ENCODE data around the gene ZNF200. TPM values are rescaled to one million over a fixed set of nuclear protein-coding genes. Genes with fewer than 3 reads are reported as not detected.
"Not testable (repeated sequence)": the region's sequence is repeated elsewhere in the genome, so short reads cannot be mapped to it uniquely, and the experiment has no call there.

ZNF200 gene
- total RNA-seq, 1 donor from 2014 or later, result 8.6 TPM

DNA sequence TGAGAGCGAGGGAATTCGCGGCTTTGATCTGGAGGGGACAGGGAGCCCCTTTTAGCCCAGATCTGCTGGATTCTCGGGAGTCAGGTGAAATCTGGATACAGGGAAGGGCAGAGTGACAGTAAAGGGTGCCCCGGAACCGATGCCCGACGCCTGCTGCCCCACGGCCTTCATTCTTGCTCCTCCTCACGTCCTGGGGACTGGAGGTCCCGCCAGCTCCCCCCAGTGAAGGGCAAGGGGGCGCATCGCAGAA, 46.4 kb downstream of the ZNF200 start:
- H3K27me3 Mint-ChIP-seq (ENCODE audit: low read depth), result peaks cover 94% of the 10 kb centered on the region
- TF ChIP-seq, protein P1, sequence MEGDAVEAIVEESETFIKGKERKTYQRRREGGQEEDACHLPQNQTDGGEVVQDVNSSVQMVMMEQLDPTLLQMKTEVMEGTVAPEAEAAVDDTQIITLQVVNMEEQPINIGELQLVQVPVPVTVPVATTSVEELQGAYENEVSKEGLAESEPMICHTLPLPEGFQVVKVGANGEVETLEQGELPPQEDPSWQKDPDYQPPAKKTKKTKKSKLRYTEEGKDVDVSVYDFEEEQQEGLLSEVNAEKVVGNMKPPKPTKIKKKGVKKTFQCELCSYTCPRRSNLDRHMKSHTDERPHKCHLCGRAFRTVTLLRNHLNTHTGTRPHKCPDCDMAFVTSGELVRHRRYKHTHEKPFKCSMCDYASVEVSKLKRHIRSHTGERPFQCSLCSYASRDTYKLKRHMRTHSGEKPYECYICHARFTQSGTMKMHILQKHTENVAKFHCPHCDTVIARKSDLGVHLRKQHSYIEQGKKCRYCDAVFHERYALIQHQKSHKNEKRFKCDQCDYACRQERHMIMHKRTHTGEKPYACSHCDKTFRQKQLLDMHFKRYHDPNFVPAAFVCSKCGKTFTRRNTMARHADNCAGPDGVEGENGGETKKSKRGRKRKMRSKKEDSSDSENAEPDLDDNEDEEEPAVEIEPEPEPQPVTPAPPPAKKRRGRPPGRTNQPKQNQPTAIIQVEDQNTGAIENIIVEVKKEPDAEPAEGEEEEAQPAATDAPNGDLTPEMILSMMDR (IDR thresholded peaks at IDR 0.05; ENCODE audit: unreplicated experiment), result no peak
- no peak for DNase-seq (ENCODE audit: low spot score in 2 of 2, unreplicated experiment in 2 of 2)
- peak overlapping the region; percentile 80 for H3K4me3 Mint-ChIP-seq
- H3K36me3 Mint-ChIP-seq, result no peaks in the 10 kb centered on the region
- no peak overlapping the region for H3K27ac Mint-ChIP-seq
- H3K4me1 Mint-ChIP-seq, result peaks cover 18% of the 10 kb centered on the region
- H3K9me3 Mint-ChIP-seq, result no peaks in the 10 kb centered on the region

DNA sequence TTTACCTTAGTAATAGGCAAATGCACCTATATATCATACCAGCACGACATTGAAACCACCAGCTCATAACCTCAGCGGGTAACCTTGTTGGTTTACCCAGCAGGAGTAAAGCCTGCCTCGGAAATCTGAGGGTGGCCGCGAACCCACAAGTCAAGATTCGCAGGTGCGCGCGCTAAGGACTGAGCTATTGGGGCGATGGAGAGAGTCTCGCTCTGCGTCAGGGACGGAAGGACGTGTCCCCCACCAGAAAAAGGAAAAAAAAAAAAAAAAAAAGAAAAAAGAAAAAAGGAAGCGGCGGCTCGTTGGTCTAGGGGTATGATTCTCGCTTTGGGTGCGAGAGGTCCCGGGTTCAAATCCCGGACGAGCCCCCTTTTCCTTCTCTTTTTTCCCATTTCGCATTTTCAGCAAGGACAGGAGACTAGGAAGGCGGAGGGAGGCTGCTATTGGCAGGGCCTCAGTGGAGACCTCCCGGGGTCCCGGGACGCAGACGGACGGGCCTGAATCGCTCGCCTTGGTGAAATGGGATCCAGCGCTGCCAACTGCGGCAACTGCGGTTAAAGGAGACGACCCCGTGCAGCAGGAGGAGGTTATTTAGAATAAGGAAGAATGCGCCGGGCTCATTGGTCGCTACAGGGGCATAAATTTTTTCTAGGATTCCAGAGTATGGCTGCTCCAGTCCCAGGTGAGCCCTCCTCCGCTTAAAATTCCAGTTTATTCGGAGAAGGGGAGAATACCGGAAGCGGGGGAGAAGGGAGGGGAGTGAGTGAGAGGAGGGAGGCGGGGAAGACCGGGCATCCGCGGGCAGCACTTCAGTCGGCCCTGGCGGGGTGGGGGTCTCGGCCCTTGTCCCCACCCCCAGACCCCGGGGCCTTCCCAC, 46.9 kb downstream of the ZNF200 start, which contains the start of gene OR1F1:
Gene OR1F1 (plus strand): TSS at position 407 of the 877 bp plus-strand sequence.
- peaks cover 94% of the 10 kb centered on the region for H3K27me3 Mint-ChIP-seq (ENCODE audit: low read depth)
- TF ChIP-seq, protein P1 (IDR thresholded peaks at IDR 0.05; ENCODE audit: unreplicated experiment), result no peak
- H3K4me1 Mint-ChIP-seq, result peaks cover 24% of the 10 kb centered on the region
- peak within 1 kb of the TSS; percentile 80 for H3K4me3 Mint-ChIP-seq
- peak in 1 of 2 experiments; percentile 63 for DNase-seq (ENCODE audit: low spot score in 2 of 2, unreplicated experiment in 2 of 2)
- no peaks in the 10 kb centered on the region for H3K9me3 Mint-ChIP-seq
- H3K36me3 Mint-ChIP-seq, result no peaks in the 10 kb centered on the region
- peak within 1 kb of the TSS; percentile 64 for H3K27ac Mint-ChIP-seq

DNA sequence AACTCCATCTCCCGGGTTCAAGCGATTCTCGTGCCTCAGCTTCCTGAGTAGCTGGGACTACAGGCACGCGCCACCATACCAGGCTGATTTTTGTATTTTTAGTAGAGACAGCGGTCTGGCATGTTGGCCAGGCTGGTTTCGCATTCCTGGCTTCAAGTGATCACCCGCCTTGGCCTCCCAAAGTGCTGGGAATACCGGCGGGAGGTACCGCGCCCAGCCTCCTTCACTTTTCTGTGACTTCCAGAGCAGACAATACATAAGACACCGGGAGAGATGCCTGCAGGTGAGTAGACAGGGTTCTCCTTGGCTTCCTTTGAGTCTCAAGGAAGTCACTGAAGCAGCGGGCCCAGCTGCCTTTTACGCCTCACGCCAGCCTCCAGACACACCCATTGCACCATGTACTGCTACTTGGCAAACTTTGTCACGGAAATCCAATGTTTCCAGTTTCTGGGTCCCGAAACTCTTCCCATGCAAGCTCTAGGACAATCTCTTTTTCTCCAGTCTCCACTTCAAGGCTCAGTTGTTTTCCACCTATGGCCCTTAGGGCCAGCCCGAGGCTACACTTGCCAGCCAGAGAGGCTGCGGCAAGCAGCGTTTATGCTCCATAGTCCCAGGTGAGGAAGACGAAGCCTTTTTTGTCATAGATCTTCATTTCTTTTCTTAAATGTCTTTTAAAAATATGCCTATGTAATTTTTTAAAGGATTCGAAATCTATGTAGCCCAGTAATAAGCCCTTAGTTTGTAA, 47.8 kb downstream of the ZNF200 start:
- no peak for DNase-seq (ENCODE audit: low spot score in 2 of 2, unreplicated experiment in 2 of 2)
- Mint-ChIP-seq H3K4me3 (peak overlapping the region; percentile 80), H3K36me3 (no peaks in the 10 kb centered on the region), H3K27ac (no peak overlapping the region), H3K27me3 (ENCODE audit: low read depth) (peaks cover 96% of the 10 kb centered on the region), H3K9me3 (no peaks in the 10 kb centered on the region), H3K4me1 (peaks cover 29% of the 10 kb centered on the region)
- TF ChIP-seq, protein P1 (IDR thresholded peaks at IDR 0.05; ENCODE audit: unreplicated experiment), result no peak

DNA sequence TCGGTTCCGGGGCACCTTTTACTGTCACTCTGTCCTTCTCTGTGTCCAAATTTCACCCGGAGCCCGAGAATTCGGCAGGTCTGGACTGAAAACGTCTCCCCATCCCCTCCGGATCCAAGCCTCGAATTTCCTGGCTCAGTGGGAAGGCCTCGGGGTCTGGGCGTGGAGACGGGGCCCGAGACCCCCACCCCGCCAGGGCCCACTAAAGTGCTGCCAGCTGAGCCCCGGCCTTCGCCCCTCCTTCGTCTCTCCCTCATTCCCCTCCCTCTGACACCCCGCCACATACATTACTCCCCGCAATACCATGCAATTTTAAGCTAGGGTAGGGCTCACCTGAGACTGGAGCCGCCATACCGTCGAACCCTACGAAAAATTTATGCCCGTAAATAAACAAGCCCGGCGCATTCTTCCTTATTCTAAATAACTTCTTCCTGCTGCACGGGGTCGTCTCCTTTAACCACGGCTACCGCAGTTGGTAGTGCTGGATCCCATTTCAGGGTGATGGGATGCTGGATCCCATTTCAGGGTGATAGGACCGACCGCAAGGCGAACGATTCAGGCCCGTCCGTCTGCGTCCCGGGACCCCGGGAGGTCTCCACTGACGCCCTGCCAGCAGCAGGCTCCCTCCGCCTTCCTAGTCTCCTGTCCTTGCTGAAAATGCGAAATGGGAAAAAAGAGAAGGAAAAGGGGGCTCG, 51.4 kb downstream of the ZNF200 start:
- Mint-ChIP-seq H3K27me3 (ENCODE audit: low read depth) (peaks cover 96% of the 10 kb centered on the region), H3K4me3 (peak overlapping the region; percentile 69), H3K4me1 (peaks cover 19% of the 10 kb centered on the region), H3K36me3 (no peaks in the 10 kb centered on the region), H3K27ac (no peak overlapping the region), H3K9me3 (no peaks in the 10 kb centered on the region)
- DNase-seq (ENCODE audit: low spot score in 2 of 2, unreplicated experiment in 2 of 2), result no peak
- TF ChIP-seq, protein P1 (IDR thresholded peaks at IDR 0.05; ENCODE audit: unreplicated experiment), result no peak

DNA sequence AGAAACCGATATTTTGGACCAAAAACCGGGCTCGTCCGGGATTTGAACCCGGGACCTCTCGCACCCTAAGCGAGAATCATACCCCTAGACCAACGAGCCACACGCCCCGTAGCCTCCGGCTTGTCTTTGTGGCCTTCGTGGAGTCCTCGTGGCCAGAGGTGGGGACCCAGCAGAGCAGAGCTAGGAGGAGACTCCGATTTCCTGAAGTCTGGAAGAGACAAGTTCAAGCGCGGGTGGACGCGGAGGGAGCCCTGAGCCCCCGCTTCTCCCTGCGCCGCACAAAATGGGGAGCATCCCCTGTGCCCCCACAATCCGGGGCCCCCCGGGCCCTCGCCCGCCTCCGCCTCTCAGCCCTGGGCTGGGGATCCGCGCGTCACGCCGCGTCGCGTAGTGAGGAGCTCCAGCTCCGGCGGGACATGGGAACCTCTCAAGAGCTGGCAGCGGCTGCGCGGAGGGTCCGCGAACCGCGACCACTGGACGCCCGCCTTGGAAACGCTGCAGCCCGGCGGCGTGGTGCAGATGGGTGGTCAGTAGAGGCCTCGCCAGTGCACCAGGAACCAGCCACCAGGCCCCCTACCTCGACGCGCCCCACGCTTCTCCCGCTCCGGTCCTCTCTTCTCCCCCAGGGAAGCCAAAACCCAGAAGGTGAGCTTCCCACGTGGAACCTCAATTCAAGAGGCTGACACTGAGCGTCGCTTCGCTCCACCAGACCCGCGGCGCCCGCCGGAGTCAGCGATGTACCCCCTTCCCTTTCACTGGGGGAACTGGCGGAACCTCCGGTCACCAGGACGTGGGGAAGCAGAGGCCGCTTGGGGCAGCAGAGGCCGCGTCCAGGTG, 52.1 kb downstream of the ZNF200 start:
- TF ChIP-seq, protein P1 (IDR thresholded peaks at IDR 0.05; ENCODE audit: unreplicated experiment), result no peak
- H3K4me1 Mint-ChIP-seq, result peaks cover 19% of the 10 kb centered on the region
- H3K9me3 Mint-ChIP-seq, result no peaks in the 10 kb centered on the region
- peaks cover 96% of the 10 kb centered on the region for H3K27me3 Mint-ChIP-seq (ENCODE audit: low read depth)
- no peak overlapping the region for H3K27ac Mint-ChIP-seq
- no peaks in the 10 kb centered on the region for H3K36me3 Mint-ChIP-seq
- DNase-seq (ENCODE audit: low spot score in 2 of 2, unreplicated experiment in 2 of 2), result peak in 1 of 2 experiments; percentile 57
- peak overlapping the region; percentile 69 for H3K4me3 Mint-ChIP-seq

DNA sequence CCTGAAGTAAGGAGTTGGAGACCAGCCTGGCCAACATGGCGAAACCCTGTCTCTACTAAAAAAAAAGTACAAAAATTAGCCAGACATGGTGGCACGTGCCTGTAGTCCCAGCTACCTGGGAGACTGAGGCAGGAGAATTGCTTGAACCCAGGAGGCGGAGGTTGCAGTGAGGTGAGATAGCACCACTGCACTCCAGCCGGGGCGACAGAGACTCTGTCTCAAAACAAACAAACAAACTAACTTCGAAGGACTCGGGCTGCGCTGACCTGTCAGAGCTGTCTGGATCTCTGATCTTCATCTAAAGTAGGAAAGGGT, 52.7 kb downstream of the ZNF200 start:
- Mint-ChIP-seq H3K27me3 (ENCODE audit: low read depth) (peaks cover 96% of the 10 kb centered on the region), H3K4me1 (peaks cover 17% of the 10 kb centered on the region), H3K4me3 (peak overlapping the region; percentile 69)
- H3K36me3 Mint-ChIP-seq; H3K9me3 Mint-ChIP-seq; H3K27ac Mint-ChIP-seq; DNase-seq (ENCODE audit: low spot score in 2 of 2, unreplicated experiment in 2 of 2): not testable (repeated sequence)
